OCI-LY3 (cell line): ENCODE measurements around the gene RTL5.

Source experiments
- H2AFZ ChIP-seq: fragments of 200-600, 300-600 bp; shearing (Covaris generic); 2 replicates; pipeline ENCODE4 v1.6.0; 2014; ENCODE audit warnings: antibody characterized with exemption, low read depth, low read length
- H3K27ac ChIP-seq: fragments of 200-600, 300-600 bp; sonication (generic); 2 replicates; pipeline ENCODE4 v1.5.1; 2014; ENCODE audit warnings: mild to moderate bottlenecking, low read length, moderate library complexity, mixed read lengths
- H3K27me3 ChIP-seq: fragments of 200-600, 300-600 bp; sonication (generic); 2 replicates; pipeline ENCODE4 v1.6.1; 2014; ENCODE audit warnings: low read depth, low read length, mixed read lengths
- H3K36me3 ChIP-seq: fragments of 200-600, 300-600 bp; sonication (generic); replicated peaks from 2 replicates; pipeline ENCODE3; 2014; ENCODE audit warnings: low read depth, low read length, mixed read lengths
- H3K4me1 ChIP-seq: fragments of 300-600, 200-600 bp; sonication (generic); 2 replicates; pipeline ENCODE4 v1.6.1; 2014; ENCODE audit warnings: low read length, mixed read lengths
- H3K4me2 ChIP-seq: fragments of 200-600, 300-600 bp; sonication (generic); 2 replicates; pipeline ENCODE4 v1.6.1; 2014; ENCODE audit warnings: low read length, mixed read lengths
- H3K4me3 ChIP-seq: fragments of 300-600, 200-600 bp; sonication (generic); 2 replicates; pipeline ENCODE4 v1.5.1; 2014; ENCODE audit warnings: antibody characterized with exemption, mild to moderate bottlenecking, low read length, moderate library complexity
- H3K79me2 ChIP-seq: fragments of 300-600, 200-600 bp; shearing (Covaris generic); 2 replicates; pipeline ENCODE4 v1.6.1; 2014; ENCODE audit warnings: mild to moderate bottlenecking, low read length, mixed read lengths
- H3K9ac ChIP-seq: fragments of 300-600, 200-600 bp; shearing (Covaris generic); 2 replicates; pipeline ENCODE4 v1.6.0; 2014; ENCODE audit warnings: mild to moderate bottlenecking, low read length, moderate library complexity
- H3K9me3 ChIP-seq: fragments of 200-600, 300-600 bp; shearing (Covaris generic); 2 replicates; pipeline ENCODE4 v1.6.1; 2014; ENCODE audit warnings: low read length, mixed read lengths; ENCODE audit not compliant: insufficient read depth
- H4K20me1 ChIP-seq: fragments of 200-600, 300-600 bp; sonication (generic); 2 replicates; pipeline ENCODE4 v1.6.1; 2016; ENCODE audit warnings: low read length, mixed read lengths; ENCODE audit not compliant: insufficient read depth
- EZH2phosphoT487 ChIP-seq: fragments of 200-600 bp; shearing (Covaris generic); IDR thresholded peaks from 2 replicates; pipeline ENCODE4 v1.6.1; 2018; ENCODE audit warnings: antibody characterized with exemption, mixed run types, low read depth
- TF ChIP-seq, protein P1 (sequence below): fragments of 200-600, 300-600 bp; sonication (generic); IDR thresholded peaks from 2 replicates; pipeline ENCODE4 v1.5.1; 2014; ENCODE audit warnings: antibody characterized with exemption, low read length, low read depth

RTL5 gene

GRCh38 chrX:72146527-72146926 lies 14.8 kb upstream of the RTL5 start:
- H3K4me3 ChIP-seq, result no peak overlapping the region
- no peak overlapping the region for H3K9ac ChIP-seq
- TF ChIP-seq, protein P1, sequence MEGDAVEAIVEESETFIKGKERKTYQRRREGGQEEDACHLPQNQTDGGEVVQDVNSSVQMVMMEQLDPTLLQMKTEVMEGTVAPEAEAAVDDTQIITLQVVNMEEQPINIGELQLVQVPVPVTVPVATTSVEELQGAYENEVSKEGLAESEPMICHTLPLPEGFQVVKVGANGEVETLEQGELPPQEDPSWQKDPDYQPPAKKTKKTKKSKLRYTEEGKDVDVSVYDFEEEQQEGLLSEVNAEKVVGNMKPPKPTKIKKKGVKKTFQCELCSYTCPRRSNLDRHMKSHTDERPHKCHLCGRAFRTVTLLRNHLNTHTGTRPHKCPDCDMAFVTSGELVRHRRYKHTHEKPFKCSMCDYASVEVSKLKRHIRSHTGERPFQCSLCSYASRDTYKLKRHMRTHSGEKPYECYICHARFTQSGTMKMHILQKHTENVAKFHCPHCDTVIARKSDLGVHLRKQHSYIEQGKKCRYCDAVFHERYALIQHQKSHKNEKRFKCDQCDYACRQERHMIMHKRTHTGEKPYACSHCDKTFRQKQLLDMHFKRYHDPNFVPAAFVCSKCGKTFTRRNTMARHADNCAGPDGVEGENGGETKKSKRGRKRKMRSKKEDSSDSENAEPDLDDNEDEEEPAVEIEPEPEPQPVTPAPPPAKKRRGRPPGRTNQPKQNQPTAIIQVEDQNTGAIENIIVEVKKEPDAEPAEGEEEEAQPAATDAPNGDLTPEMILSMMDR, result no peak
- no peak for TF ChIP-seq EZH2phosphoT487
- H3K36me3 ChIP-seq, result no peaks in the 10 kb centered on the region
- H3K79me2 ChIP-seq, result no peaks in the 10 kb centered on the region
- H3K27me3 ChIP-seq, result no peaks in the 10 kb centered on the region
- no peak overlapping the region for H3K27ac ChIP-seq
- no peak overlapping the region for H3K4me2 ChIP-seq
- no peak overlapping the region for H2AFZ ChIP-seq
- H3K4me1 ChIP-seq, result peaks cover 5% of the 10 kb centered on the region
- H3K9me3 ChIP-seq, result no peaks in the 10 kb centered on the region
- no peaks in the 10 kb centered on the region for H4K20me1 ChIP-seq

DNA sequence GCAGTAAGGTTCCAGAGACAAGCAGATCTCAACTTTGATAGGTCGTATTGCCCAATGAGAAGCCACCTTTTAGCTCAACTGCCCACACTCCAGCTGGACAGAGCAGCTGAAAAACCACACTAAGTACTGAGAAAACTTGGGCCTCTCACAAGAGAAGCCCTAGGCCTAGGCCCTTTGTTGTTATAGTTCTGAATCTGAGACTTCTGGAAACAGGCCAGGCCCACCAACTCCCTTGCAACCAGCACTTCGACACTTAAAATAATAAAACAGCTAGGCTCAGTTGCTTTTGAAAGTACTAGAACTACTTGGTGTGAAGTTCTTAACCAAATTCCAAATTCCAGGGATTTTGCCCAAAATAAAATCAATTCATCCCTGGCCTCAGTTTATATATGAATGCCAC lies 13.5 kb upstream of the RTL5 start:
- H3K4me1 ChIP-seq, result peaks cover 7% of the 10 kb centered on the region
- no peak overlapping the region for H3K27ac ChIP-seq
- no peaks in the 10 kb centered on the region for H3K9me3 ChIP-seq
- no peaks in the 10 kb centered on the region for H3K27me3 ChIP-seq
- H2AFZ ChIP-seq, result no peak overlapping the region
- H3K79me2 ChIP-seq, result no peaks in the 10 kb centered on the region
- H3K36me3 ChIP-seq, result no peaks in the 10 kb centered on the region
- no peak for TF ChIP-seq EZH2phosphoT487
- TF ChIP-seq, protein P1, result no peak
- H3K9ac ChIP-seq, result no peak overlapping the region
- H3K4me3 ChIP-seq, result no peak overlapping the region
- H4K20me1 ChIP-seq, result no peaks in the 10 kb centered on the region
- no peak overlapping the region for H3K4me2 ChIP-seq

DNA sequence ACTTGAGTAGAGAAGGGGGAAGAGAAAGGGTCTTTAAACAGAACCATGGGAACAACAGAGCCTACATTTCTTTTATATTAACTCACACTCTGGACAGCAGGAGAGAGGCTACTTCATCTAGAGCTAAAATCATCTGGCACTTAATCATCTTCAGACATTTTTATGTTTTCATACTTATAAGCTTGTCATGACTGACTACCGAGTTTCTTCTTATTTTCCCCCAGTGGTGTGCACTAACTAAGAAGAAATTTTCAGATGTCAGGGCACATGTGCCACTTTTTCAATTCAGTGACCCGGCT lies 11.8 kb upstream of the RTL5 start:
- Histone ChIP-seq H3K79me2 (no peaks in the 10 kb centered on the region), H3K27me3 (no peaks in the 10 kb centered on the region), H3K4me2 (no peak overlapping the region), H3K36me3 (no peaks in the 10 kb centered on the region), H3K4me1 (peaks cover 7% of the 10 kb centered on the region), H3K9ac (no peak overlapping the region), H2AFZ (no peak overlapping the region), H4K20me1 (no peaks in the 10 kb centered on the region), H3K27ac (no peak overlapping the region), H3K4me3 (no peak overlapping the region), H3K9me3 (no peaks in the 10 kb centered on the region)
- TF ChIP-seq, protein P1, result no peak
- TF ChIP-seq EZH2phosphoT487, result no peak

DNA sequence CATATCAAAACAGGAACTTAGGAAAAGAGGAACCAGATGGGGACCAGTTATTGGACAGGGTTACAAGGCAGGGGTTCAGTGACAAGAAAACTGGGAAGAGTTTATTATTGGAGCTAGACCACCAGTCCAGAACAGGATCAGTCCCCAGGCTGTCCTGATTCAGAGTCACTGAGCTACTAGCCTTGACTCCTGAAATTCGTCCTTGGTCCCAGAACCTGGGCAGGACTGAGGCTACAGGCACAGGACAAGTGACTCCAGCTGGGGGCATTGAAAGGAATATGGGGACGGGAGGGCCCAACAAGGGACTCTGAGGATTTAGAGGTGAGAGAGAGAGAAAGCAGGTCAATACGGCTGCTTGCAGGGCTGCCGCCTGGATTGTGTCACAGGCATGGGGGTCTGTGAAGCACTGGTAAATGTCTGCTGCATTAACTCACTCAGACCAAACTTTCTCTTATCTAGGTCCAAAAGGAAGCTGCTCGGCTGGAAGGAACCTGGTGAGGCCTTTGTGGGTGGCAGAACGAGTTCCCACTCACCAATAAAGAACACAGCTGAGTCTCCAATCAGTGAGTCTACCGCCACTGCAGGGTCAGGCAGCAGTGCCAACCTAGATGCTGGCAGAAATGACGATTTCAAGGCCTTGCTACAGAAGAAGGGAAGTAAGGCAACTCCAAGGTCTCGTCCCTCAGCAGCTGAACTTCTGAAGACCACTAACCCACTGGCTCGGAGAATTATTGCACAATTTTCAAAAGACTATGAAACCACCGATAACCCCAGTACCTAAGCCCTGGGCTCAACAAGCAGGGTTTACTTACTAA lies 11.3 kb upstream of the RTL5 start:
- Histone ChIP-seq H3K9ac (no peak overlapping the region), H3K79me2 (no peaks in the 10 kb centered on the region), H3K4me1 (peaks cover 7% of the 10 kb centered on the region), H3K27me3 (no peaks in the 10 kb centered on the region), H4K20me1 (no peaks in the 10 kb centered on the region), H3K4me3 (no peak overlapping the region), H3K27ac (no peak overlapping the region), H3K9me3 (no peaks in the 10 kb centered on the region), H3K4me2 (no peak overlapping the region), H3K36me3 (no peaks in the 10 kb centered on the region), H2AFZ (no peak overlapping the region)
- no peak for TF ChIP-seq EZH2phosphoT487
- TF ChIP-seq, protein P1, result no peak
